T-helper 2 cell (primary cell): Measurements from ENCODE around the gene EVC2.

Source experiments
- DNase-seq, 5 experiments: peaks; one replicate each; pipeline versions ENCODE4 v3.0.0 to v3.0.0-alpha.2; 2012 to 2022
- total RNA-seq, 2 donors: gene quantifications; one replicate each; lab custom pipeline; 2026; lab: John Stamatoyannopoulos, UW

EVC2 gene, protein sequence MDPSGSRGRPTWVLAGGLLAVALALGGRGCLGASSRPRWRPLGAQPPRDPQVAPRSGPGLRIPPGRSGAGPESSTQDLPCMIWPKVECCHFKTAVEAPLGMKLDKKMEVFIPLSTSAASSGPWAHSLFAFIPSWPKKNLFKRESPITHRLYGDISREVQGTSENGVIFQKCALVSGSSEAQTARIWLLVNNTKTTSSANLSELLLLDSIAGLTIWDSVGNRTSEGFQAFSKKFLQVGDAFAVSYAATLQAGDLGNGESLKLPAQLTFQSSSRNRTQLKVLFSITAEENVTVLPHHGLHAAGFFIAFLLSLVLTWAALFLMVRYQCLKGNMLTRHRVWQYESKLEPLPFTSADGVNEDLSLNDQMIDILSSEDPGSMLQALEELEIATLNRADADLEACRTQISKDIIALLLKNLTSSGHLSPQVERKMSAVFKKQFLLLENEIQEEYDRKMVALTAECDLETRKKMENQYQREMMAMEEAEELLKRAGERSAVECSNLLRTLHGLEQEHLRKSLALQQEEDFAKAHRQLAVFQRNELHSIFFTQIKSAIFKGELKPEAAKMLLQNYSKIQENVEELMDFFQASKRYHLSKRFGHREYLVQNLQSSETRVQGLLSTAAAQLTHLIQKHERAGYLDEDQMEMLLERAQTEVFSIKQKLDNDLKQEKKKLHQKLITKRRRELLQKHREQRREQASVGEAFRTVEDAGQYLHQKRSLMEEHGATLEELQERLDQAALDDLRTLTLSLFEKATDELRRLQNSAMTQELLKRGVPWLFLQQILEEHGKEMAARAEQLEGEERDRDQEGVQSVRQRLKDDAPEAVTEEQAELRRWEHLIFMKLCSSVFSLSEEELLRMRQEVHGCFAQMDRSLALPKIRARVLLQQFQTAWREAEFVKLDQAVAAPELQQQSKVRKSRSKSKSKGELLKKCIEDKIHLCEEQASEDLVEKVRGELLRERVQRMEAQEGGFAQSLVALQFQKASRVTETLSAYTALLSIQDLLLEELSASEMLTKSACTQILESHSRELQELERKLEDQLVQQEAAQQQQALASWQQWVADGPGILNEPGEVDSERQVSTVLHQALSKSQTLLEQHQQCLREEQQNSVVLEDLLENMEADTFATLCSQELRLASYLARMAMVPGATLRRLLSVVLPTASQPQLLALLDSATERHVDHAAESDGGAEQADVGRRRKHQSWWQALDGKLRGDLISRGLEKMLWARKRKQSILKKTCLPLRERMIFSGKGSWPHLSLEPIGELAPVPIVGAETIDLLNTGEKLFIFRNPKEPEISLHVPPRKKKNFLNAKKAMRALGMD
- 4.7 to 15.2 reads per million in 2 donors for total RNA-seq

DNA sequence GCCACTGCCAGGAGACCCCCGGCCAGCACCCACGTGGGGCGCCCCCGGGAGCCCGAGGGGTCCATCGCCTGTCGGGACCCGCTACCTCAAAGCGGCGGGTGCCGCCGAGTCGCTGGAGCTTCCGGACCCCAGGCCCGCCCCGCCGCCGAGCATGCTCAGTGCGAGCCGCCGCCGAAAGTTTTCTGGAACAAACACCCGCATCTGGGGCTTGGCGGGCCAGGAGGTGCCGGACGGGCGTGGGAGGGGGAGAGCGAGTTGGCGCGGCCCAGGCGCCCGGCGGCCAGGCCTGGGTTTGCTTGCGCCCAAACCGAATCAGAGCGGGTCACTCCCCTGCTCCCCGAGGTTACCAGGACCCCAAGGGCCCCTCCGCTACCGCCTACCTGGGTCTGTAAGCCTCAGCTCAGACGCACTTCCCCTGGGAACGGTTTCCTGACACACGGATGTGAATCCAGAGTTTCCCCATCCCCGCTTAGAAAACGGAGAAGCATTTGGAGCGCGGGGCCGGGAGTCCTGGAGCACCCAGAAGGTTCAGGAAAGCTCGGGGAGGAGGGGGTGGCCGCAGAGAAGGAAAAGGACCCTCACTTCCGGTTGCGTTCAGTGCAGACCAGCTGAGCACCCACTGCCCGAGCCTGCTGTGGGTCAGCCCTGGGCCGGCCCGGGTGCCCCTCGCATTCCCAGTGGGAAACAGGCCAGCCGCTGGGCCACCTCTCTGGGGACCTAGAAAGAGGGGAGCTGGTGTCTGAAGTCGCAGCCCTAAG lies at the start of gene EVC2:
Gene EVC2 (minus strand): TSS at position 111 of the 758 bp plus-strand sequence. CDS start 46 bp downstream, at position 65.
- peak in 2 of 5 experiments; percentile 18 to 52 for DNase-seq

DNA sequence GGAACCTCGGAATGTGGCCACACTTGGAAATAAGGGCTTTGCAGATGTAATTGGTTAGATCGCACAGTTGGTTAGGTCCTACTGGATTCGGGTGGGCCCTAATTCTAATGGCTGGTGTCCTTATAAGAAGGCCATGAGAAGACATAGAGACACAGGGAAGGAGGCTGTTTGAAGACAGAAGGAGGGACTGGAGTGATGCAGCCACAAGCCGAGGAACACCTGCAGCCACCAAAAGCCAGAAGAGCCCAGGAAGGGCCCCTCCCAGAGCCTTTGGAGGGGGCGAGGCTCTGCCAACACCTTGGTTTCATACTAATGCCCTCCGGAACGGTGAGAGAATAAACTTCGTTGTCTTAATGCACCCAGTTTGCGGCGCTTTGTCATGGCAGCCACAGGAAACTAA lies 49.6 kb upstream of the EVC2 start:
- no peak for DNase-seq

DNA sequence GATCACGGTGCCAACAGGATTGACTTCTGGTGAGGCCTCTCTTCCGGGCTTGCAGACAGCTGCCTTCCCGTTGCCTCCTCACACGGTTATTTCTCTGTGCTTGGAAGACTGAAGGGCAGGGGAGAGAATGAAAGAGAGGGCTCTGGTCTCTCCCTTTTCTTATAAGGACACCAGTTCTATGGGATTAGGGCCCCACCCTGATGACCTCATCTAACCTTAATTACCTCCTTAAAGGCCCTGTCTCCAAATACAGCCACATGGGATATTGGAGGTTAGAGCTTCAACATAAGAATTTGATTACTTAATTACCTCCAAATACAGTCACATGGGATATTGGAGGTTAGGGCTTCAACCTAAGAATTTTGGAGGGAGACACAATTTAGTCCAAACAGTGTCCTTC lies 49.2 kb upstream of the EVC2 start:
- no peak for DNase-seq

DNA sequence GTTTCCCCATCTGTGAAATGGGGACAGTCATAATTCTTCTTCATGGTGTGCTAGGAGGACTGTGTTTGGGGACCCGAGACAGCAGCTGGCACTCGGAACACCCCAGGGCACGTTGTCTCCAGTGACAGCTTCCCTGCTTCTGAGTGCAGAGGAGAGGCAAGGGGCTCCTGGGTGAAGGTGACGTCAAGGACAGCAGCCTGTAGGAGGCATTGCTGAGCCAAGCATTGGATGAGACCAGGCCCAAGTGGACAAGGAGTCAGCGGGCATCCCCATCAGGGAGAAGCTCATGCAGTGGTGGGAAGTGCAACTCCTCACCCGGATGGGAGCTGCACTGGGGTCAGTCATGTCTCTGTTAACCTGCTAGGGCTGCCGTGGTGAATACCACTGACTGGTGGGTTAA lies 48.7 kb upstream of the EVC2 start:
- no peak for DNase-seq

DNA sequence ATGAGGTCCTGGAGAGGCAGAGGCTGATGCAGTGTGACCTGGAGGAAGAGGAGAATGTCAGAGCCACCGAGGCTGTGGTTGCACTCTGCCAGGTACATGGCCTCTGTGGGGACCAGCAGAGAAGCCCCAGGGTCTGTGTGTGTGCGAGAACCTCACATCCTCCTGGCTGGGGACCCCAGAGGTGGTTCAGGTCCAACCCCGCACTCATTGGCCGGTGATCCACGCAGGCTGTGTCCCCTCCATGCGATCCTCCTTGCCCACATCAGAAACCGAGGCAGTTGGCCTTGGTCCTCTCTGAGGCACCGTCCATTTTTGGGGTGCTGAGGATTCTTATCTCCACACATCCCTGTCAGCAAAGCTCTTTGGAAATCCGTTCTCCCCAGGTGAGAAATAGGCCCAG lies 47.9 kb upstream of the EVC2 start:
- DNase-seq, result no peak

DNA sequence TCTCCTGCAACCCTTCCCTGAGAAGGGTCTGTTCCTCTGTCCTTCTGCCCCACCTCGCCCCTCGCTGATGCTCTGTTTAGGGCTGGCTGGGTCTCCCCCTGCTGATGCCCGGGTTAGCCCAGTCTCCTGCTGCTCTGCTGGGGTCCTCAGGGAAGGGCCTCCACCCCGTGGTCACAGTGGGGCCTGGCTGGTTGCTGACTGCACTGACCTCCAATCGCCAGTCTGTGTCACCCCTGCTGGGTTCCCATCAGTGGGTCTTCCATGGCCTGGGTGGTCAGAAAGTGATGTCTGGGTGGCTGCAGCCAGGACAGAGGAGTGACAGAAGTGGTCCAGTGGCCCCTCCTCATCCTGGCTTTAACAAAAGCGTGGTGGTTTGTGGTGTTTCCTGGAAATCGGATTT lies 47.3 kb upstream of the EVC2 start:
- DNase-seq, result no peak

DNA sequence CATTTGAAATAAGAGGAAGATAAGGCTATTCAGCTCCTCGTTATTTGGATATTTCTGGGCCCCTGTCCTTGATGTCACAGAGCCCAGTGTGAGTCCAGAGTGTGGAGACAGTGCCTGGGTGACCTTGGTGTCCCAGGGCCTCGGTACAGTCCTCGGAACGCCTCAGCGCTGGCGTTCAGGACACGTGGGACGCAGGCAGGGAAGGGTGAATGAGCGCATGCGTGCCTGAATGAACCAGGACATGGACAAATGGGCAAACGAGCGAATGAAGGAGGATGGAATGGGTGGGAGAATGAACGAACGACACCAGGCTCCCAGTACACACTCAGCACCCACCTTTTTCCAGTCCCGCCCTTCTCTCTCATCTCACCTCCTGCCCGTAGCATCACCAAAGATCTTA lies 46.8 kb upstream of the EVC2 start:
- DNase-seq, result no peak

DNA sequence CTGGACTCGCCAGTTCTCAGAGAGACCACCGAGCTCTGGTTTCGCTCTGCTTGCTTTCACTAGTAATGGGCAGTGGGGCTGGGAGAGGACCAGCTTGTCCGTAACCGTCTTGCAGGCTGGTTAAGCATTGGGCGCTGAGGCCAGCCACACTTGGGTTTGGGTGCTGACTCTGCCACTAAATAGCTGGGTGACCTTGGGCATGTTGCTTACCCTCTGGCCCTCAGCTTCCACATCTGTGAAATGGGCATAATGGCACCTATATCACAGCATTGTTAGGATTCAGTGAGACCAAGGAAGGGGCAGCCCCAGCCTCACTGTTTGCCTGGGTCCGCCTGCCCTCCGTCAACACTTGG lies 46.1 kb upstream of the EVC2 start:
- no peak for DNase-seq

DNA sequence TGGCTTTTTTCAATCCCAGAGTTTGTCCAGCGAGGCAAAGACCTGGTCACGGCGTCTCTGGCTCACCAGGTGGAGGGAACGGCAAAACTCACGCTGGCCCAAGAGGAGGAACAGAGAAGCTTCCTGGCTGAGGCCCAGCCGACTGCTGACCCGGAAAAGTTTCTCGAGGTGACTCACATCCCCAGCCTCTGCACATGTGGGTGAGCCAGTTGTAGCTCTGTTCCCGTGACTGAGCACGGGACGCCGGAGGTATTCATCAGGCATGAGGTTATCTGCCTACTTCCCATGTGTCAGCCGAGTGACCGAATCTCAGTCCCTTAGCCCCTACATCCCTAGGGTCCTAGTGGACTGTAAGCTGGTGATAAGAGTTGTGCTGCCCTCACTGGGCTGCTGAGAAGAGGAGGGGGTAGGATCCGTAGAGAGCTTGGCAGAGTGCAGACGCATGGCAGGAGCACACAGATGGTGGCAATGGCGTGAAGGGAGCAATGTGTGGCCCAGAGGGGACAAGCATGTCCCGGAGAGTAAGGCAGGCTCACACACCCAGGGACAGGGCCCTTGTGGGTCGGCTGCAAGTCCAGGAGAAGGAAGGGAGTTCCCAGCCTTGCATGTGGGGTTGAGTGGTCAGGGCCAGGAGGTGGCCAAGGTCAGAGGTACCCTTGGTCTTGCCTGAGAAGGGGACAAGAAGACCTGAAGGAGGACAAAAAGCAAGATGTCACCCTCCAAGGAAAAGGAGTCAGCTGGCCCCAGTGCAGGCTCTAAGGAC lies 45.6 kb upstream of the EVC2 start:
- DNase-seq, result no peak

DNA sequence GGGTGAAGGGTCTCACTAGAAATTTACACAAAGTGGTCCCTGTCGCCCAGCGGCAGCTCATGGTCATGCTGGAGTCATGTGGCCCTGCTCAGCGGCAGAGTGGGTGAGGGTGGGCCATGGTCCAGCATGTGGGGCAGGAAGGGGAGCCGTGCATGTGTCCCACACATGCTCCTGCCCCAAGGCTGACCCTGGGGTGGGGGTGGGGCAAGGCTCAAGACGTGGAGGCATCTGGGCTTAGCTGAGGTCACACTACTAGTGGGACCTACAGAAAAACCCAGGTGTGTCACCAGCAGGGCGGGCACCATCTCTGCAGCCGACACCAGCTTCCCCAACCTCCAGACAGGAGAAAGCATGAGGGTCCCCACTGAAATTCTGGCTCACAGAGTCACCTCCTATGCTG lies 45.0 kb upstream of the EVC2 start:
- no peak for DNase-seq

DNA sequence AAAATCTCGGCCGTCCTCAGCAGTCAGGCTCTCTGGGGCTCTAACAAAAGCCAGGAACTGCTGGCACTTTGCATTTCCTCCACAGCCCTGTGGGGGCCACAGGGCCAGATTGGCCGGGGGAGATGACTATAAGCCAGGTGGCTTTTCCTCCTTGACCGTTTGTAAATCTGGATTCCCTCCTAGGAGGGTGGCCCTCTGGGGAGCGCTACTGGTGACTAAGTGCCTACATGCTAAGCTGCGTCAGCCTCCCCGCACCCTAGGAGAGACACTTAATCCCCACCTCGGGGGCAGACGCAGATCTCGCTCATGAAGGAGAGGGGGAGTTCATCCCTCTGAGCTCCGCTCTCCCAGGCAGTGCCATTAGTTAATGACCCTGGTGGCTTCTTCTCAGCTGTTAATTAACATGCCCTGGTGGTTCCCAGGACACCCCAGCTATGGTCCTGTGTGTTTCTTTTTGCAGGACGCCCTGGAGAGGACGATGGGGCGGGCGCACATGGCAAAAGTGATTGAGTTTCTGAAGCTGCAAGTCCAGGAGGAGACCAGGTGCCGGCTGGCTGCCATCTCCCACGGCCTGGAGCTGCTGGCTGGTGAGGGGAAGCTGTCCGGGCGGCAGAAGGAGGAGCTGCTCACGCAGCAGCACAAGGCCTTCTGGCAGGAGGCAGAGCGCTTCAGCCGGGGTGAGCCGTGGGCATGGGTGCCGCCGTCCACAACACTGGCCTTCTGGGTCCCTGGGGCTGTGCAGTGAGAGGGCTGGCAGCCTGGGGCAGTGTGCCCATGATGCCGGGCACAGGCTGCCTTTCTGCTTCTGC lies 44.2 kb upstream of the EVC2 start:
- DNase-seq, result no peak

DNA sequence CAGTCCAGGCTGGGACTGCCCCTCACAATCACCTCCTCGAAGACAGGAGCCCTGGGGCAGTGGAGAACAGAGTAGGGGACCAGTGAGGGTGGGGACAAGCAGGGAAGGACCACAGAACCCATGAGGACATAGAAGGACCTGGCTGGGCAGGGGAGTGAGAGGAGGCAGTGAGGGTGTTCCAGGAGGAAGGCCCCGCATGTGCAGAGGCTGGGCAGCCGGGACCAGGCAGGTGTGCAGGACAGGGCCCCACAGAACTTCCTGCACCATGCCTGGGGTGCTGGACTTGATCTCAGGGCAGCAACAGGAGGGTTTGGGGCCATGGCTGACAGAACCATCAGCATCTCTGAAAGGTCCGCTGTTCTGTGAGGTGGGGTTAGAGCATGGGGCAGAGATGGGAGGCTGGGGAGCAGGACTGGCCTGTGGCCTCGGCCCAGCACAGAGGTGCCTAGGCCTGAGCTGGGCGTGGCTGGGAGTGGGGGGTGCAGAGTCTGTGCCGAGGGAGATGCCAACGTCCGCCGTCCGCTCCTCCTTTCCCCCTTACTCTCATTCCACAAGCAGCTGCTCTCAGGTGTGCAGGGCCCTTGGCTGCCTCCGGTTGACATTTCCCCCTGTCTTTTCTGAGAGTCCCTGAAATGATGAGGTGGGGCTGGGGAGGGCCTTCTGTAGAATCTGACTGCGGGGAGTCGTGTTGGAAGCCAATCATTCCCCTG lies 43.5 kb upstream of the EVC2 start:
- no peak for DNase-seq

DNA sequence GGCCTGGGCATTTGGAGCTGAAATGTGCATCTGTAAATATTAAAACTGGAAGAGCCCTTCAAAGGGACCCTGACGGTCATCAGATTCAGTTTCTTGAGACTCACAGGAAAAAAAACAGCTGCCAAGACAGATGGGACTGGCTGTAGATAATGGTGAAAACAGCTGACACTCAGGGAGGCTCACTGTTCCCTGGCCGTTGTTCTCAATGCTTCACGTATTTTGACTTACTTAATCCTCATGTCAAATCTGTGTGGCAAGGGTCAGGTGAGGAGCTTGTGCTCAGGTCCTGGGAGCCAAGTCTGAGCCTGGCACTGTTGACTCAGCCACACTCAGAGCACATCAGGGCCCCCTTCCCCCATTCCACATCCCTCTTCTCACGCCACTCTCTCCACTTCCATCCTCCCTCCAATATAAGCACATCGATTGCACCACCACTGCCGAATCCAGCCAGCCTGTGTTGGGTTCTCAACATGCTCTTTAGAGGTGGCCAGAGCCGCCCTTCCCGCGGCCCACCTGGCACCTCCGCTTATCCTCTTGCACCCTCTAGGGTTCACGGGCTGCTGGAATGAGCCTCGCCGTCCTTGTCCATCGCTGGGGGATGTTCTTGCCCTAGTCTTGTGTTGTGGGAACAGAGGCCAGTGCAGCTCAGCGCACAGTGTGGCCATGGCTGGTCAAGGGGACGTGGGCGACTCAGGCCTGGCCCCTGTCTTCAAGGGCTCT lies 42.7 kb upstream of the EVC2 start:
- DNase-seq, result no peak

DNA sequence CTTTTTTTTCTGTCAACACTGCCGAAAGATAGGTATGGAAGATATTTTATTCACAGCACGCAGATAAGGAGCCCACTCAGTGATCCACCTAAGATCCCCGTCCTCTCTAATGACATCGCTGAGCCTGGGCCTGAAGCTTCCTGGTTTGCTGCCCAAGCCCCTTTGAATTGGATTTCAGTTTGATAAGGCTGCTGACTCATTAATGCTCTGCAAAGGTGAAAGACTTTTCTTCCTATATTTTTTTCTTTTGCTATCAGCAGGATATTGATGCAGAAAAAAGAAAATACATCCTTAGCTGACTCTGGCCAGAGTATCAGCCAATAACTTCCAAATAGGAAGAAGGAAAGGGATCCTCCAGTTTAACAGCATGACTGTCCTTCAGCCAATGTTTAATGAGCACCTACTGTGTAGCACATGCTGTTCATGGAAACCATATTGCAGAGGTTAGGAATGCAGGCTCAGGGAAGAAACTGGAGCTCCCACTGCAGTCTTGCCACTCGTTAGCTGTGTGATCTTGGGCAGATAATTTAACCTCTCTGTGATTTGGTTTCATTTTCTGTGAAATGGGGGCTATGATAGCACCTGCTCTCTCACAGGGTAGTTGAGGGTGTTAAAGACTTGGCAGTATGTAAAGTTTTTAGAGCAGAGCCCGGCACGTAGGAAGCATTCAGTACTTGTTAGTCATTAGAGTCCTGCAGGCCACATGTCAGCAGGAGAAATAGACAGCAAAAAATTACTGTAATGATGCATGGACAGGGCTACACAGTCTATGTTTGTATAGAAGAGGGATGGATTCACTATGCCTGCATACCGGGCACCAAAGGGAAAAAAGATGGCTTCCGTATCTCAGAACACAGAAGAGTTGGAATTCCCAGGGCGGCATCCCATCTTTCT lies 41.9 kb upstream of the EVC2 start:
- no peak for DNase-seq

DNA sequence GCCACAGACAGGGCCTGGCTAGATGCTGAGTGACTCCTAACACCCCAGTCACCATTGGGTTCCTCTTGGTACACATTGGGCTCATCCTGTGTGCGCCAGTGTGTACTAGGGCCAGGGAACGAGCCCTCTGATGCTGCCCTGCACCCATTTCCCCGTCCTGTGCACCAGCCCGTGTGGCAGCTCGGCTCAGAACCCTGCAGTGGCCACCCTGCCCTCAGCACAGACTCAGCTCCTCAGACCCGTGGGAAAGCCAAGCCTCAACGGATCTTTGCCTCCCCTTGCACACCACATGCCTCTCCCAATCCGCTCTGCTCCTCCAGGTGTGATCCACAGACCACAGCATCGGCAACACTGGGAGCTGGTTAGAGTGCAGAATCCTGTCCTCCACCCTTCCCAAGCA lies 41.2 kb upstream of the EVC2 start:
- DNase-seq, result no peak

DNA sequence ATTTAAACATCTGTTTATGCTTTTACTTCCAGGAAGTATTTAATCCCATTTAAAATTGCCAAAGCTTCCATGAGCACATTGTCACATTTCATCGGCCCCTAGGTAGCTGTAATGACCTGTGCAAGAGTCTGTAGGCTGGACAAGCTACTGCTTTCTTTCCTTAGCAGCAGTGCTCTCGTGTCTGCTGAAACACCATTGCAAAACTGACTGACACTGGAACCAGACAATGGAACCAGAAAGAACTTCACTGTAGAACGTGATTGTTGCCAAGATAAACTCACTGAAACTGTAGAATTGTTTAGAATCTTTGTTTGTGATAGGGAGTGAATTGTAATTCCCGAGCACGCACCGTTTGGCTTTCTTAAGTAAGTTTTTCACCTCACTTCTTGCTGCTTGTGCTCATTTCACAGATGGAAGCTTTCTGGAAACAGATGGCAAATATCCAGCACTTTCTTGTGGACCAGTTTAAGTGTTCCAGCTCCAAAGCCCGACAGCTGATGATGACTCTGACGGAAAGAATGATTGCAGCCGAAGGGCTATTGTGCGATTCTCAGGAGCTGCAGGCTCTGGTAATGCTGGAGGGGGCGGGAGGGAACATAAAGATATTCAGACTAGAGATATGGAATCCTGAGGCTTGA lies 39.5 kb upstream of the EVC2 start:
- DNase-seq, result no peak
